Keratinocyte (primary cell): ENCODE measurements around the gene CDHR2. TPM values are rescaled to one million over a fixed set of nuclear protein-coding genes. Genes with fewer than 3 reads are reported as not detected.

Experiments used
- DNase-seq: peaks from one replicate; pipeline ENCODE4 v3.0.0-alpha.2; 2011; ENCODE audit warnings: low read depth, missing footprints, low spot score
- FAIRE-seq: peaks from 2 replicates; lab custom pipeline; 2011; peaks lifted over from hg19 to GRCh38; lab: Jason Lieb, UNC
- H2AFZ ChIP-seq: 2 replicates; pipeline ENCODE4 v1.6.0; 2012; ENCODE audit warnings: low read length, control low read depth, inconsistent platforms; ENCODE audit not compliant: control insufficient read depth
- H3K27ac ChIP-seq: 2 replicates; pipeline ENCODE4 v1.5.1; 2011; ENCODE audit warnings: low read length; ENCODE audit not compliant: control insufficient read depth, insufficient read depth
- H3K27me3 ChIP-seq: 3 replicates; pipeline ENCODE4 v1.6.0; 2011; ENCODE audit warnings: low read length; ENCODE audit not compliant: control insufficient read depth, insufficient read depth; ENCODE audit errors: extremely low read depth
- H3K36me3 ChIP-seq, 2 experiments: 2 replicates in 1 of 2; 3 replicates in 1 of 2; pipeline ENCODE4 v1.5.1; 2011; ENCODE audit warnings: low read length in 2 of 2, mild to moderate bottlenecking in 1 of 2; ENCODE audit not compliant: control insufficient read depth in 2 of 2, insufficient read depth in 2 of 2; ENCODE audit errors: extremely low read depth in 1 of 2
- H3K4me1 ChIP-seq: 3 replicates; pipeline ENCODE4 v1.5.1; 2011; ENCODE audit warnings: low read length; ENCODE audit not compliant: control insufficient read depth, insufficient read depth; ENCODE audit errors: extremely low read depth
- H3K4me2 ChIP-seq: 3 replicates; pipeline ENCODE4 v1.6.0; 2011; ENCODE audit warnings: low read depth, low read length; ENCODE audit not compliant: control insufficient read depth, insufficient read depth; ENCODE audit errors: extremely low read depth
- H3K4me3 ChIP-seq, 3 experiments: fragments of 200-600 bp in 1 of 3; sonication (generic) in 1 of 3; 2 replicates in 2 of 3; 3 replicates in 1 of 3; pipeline ENCODE4 v1.5.1; 2011 to 2016; ENCODE audit warnings: low read length in 3 of 3, mild to moderate bottlenecking in 3 of 3, control low read depth in 2 of 3, inconsistent platforms in 1 of 3, low read depth in 1 of 3, mixed read lengths in 1 of 3, mixed run types in 1 of 3, moderate library complexity in 1 of 3; ENCODE audit not compliant: control insufficient read depth in 2 of 3, insufficient read depth in 2 of 3; ENCODE audit errors: extremely low read depth in 1 of 3
- H3K79me2 ChIP-seq: 2 replicates; pipeline ENCODE4 v1.6.0; 2012; ENCODE audit warnings: low read length; ENCODE audit not compliant: control insufficient read depth, insufficient read depth
- H3K9ac ChIP-seq: 3 replicates; pipeline ENCODE4 v1.6.0; 2011; ENCODE audit warnings: low read length; ENCODE audit not compliant: control insufficient read depth, insufficient read depth; ENCODE audit errors: extremely low read depth
- H3K9me1 ChIP-seq: 3 replicates; pipeline ENCODE4 v1.6.0; 2011; ENCODE audit warnings: low read length; ENCODE audit not compliant: control insufficient read depth, insufficient read depth; ENCODE audit errors: extremely low read depth
- H3K9me3 ChIP-seq: 2 replicates; pipeline ENCODE4 v1.5.1; 2012; ENCODE audit warnings: low read depth, low read length; ENCODE audit not compliant: control insufficient read depth
- H4K20me1 ChIP-seq: 3 replicates; pipeline ENCODE4 v1.6.0; 2011; ENCODE audit warnings: low read length; ENCODE audit not compliant: control insufficient read depth, insufficient read depth; ENCODE audit errors: extremely low read depth
- CTCF ChIP-seq, 3 experiments: IDR thresholded peaks in 1 of 3; conservative IDR thresholded peaks in 1 of 3; optimal IDR thresholded peaks in 1 of 3; 2 replicates in 2 of 3; 3 replicates in 1 of 3; pipeline versions ENCODE3 to v1.5.1; 2011; ENCODE audit warnings: low read length in 3 of 3, mild to moderate bottlenecking in 3 of 3, moderate library complexity in 2 of 3, control low read depth in 1 of 3, inconsistent platforms in 1 of 3; ENCODE audit not compliant: insufficient read depth in 2 of 3; ENCODE audit errors: extremely low read depth in 1 of 3
- EZH2 ChIP-seq: IDR thresholded peaks from one replicate; pipeline ENCODE4 v1.6.1; 2012; ENCODE audit warnings: inconsistent platforms, mild to moderate bottlenecking, low read length, moderate library complexity
- dilution Hi-C: fragments of 300-500 bp; cut with MboI; formaldehyde crosslinking; loops from one replicate; pipeline ENCODE4 v1.7.0; 2020; ENCODE audit warnings: low sequenced_read_pairs; ENCODE audit not compliant: extremely low pct_ligation_motif_present
- polyA plus RNA-seq, 5 experiments: library from polyadenylated mRNA; depleted of rRNA in 3 of 5; stranded (reverse) in 3 of 5; stranded (forward) in 1 of 5; unstranded in 1 of 5; fragments of >200 nt; gene quantifications; 1 replicate in 1 of 5; 2 replicates in 3 of 5; 3 replicates in 1 of 5; pipeline versions ENCODE4 v1.2.1 to v1.2.3, GENCODE V29; 2011 to 2012; ENCODE audit warnings: missing spikeins in 2 of 5, low read depth in 1 of 5, low replicate concordance in 1 of 5

Gene CDHR2
- polyA plus RNA-seq, 1 donor (not counting 4 experiments of a cell fraction or from before 2014, with no cell fraction given) = not detected

- Histone ChIP-seq H3K4me2 (no peak overlapping the region), H3K9me1 (no peaks in the 10 kb centered on the region), H3K9ac (no peak overlapping the region), H4K20me1 (no peaks in the 10 kb centered on the region), H3K9me3 (no peaks in the 10 kb centered on the region), H2AFZ (no peak overlapping the region), H3K27ac (no peak overlapping the region), H3K79me2 (peaks cover 11% of the 10 kb centered on the region), H3K4me3 (no peak overlapping the region), H3K27me3 (no peaks in the 10 kb centered on the region), H3K4me1 (peaks cover 40% of the 10 kb centered on the region), H3K36me3 (no peaks in the 10 kb centered on the region)
- TF ChIP-seq EZH2 = no peak
- no peak for TF ChIP-seq CTCF (optimal IDR thresholded peaks at IDR 0.05 in 1 of 3, IDR thresholded peaks at IDR 0.05 in 1 of 3, conservative IDR thresholded peaks at IDR 0.05 in 1 of 3; ENCODE audit: extremely low read depth in 1 of 3, insufficient read depth in 2 of 3, low read length in 3 of 3)
- FAIRE-seq = no peak
- dilution Hi-C loops = no loop called here
- DNase-seq = no peak
These were observed 8.7 kb upstream of the CDHR2 start for GRCh38 chr5:176540476-176540899.

DNA sequence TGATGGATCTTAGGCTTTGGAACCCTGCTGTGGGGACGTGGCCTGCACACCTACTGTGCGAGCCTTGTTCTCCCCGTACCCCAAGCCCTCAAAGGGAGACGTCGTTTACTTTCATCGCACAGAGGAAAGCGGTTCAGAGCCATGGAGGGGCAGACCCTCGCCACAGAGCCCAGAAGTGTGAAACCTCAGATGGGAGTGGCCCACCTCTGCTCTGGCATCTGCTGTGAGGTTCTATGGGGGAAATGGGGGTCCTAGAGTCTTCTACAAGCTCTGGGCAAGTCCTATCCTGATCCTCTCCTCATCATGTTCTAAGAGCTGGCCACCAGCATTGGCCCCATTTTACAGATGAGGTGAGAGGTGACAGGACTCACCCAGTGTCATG, 8.2 kb upstream of the CDHR2 start:
- no peaks in the 10 kb centered on the region for H4K20me1 ChIP-seq
- dilution Hi-C loops = no loop called here
- H3K36me3 ChIP-seq = no peaks in the 10 kb centered on the region
- peaks cover 6% of the 10 kb centered on the region for H3K79me2 ChIP-seq
- H3K27me3 ChIP-seq = no peaks in the 10 kb centered on the region
- no peaks in the 10 kb centered on the region for H3K9me1 ChIP-seq
- no peak overlapping the region for H2AFZ ChIP-seq
- TF ChIP-seq EZH2 (no peak), CTCF (optimal IDR thresholded peaks at IDR 0.05 in 1 of 3, IDR thresholded peaks at IDR 0.05 in 1 of 3, conservative IDR thresholded peaks at IDR 0.05 in 1 of 3; ENCODE audit: extremely low read depth in 1 of 3, insufficient read depth in 2 of 3, low read length in 3 of 3) (no peak)
- H3K4me1 ChIP-seq = peaks cover 41% of the 10 kb centered on the region
- H3K9ac ChIP-seq = peak overlapping the region; percentile 51
- H3K9me3 ChIP-seq = no peaks in the 10 kb centered on the region
- FAIRE-seq (no peak), DNase-seq (no peak)
- peak overlapping the region; percentile 89 for H3K27ac ChIP-seq
- H3K4me3 ChIP-seq = no peak overlapping the region
- H3K4me2 ChIP-seq = peak overlapping the region; percentile 90
